H9 (cell line): Measurements from ENCODE around the gene HMGXB4. TPM values are rescaled to one million over a fixed set of nuclear protein-coding genes. Genes with fewer than 3 reads are reported as not detected.
"Not testable (repeated sequence)": the region's sequence is repeated elsewhere in the genome, so short reads cannot be mapped to it uniquely, and the experiment has no call there.

Source experiments
- DNase-seq: peaks from one replicate; pipeline ENCODE4 v3.0.0-alpha.2; 2017
- H2AFZ ChIP-seq: one replicate; pipeline ENCODE4 v1.6.1; 2013; ENCODE audit warnings: mild to moderate bottlenecking, low read length, control low read depth, moderate library complexity
- H2AK5ac ChIP-seq: 2 replicates; pipeline ENCODE4 v1.6.1; 2013; ENCODE audit warnings: low read length, control low read depth, mixed read lengths; ENCODE audit not compliant: insufficient read length
- H2BK120ac ChIP-seq: one replicate; pipeline ENCODE4 v1.6.1; 2013; ENCODE audit warnings: low read depth, mild to moderate bottlenecking, low read length, control low read depth, inconsistent platforms; ENCODE audit not compliant: poor library complexity, severe bottlenecking
- H2BK12ac ChIP-seq: 2 replicates; pipeline ENCODE4 v1.6.1; 2013; ENCODE audit warnings: low read length, control low read depth, mixed read lengths, low read depth; ENCODE audit not compliant: insufficient read length
- H2BK15ac ChIP-seq: 2 replicates; pipeline ENCODE4 v1.6.1; 2013; ENCODE audit warnings: low read depth, low read length, control low read depth
- H2BK20ac ChIP-seq: one replicate; pipeline ENCODE4 v1.6.1; 2013; ENCODE audit warnings: low read depth, mild to moderate bottlenecking, low read length, control low read depth, inconsistent platforms; ENCODE audit not compliant: poor library complexity, severe bottlenecking
- H2BK5ac ChIP-seq: 2 replicates; pipeline ENCODE4 v1.6.1; 2013; ENCODE audit warnings: low read length, control low read depth, mixed read lengths; ENCODE audit not compliant: insufficient read length
- H3K14ac ChIP-seq: 2 replicates; pipeline ENCODE4 v1.6.1; 2013; ENCODE audit warnings: low read length, control low read depth; ENCODE audit not compliant: insufficient read depth
- H3K18ac ChIP-seq: 2 replicates; pipeline ENCODE4 v1.6.1; 2013; ENCODE audit warnings: low read depth, mild to moderate bottlenecking, mixed read lengths, low read length, control low read depth; ENCODE audit not compliant: insufficient read length
- H3K23ac ChIP-seq: 2 replicates; pipeline ENCODE4 v1.6.1; 2013; ENCODE audit warnings: low read length, control low read depth, mixed read lengths, low read depth; ENCODE audit not compliant: insufficient read length
- H3K23me2 ChIP-seq: 2 replicates; pipeline ENCODE4 v1.6.1; 2013; ENCODE audit warnings: low read depth, mild to moderate bottlenecking, mixed read lengths, low read length, control low read depth; ENCODE audit not compliant: insufficient read length, poor library complexity, severe bottlenecking
- H3K27ac ChIP-seq: 2 replicates; pipeline ENCODE4 v1.5.1; 2013; ENCODE audit warnings: low read length, control low read depth, mixed read lengths, low read depth; ENCODE audit not compliant: insufficient read length
- H3K27me3 ChIP-seq: 2 replicates; pipeline ENCODE4 v1.6.1; 2013; ENCODE audit warnings: low read length, control low read depth, inconsistent platforms; ENCODE audit not compliant: insufficient read depth
- H3K4ac ChIP-seq: 2 replicates; pipeline ENCODE4 v1.6.1; 2013; ENCODE audit warnings: low read depth, mild to moderate bottlenecking, control low read depth, inconsistent platforms, low read length, moderate library complexity
- H3K4me1 ChIP-seq: 2 replicates; pipeline ENCODE4 v1.6.1; 2013; ENCODE audit warnings: low read length, control low read depth, inconsistent platforms; ENCODE audit not compliant: insufficient read depth
- H3K4me2 ChIP-seq: 2 replicates; pipeline ENCODE4 v1.6.1; 2013; ENCODE audit warnings: low read length, control low read depth, mixed read lengths; ENCODE audit not compliant: insufficient read length, insufficient read depth
- H3K56ac ChIP-seq: 2 replicates; pipeline ENCODE4 v1.6.1; 2013; ENCODE audit warnings: low read depth, mild to moderate bottlenecking, mixed read lengths, low read length, control low read depth; ENCODE audit not compliant: insufficient read length
- H3K79me1 ChIP-seq: 2 replicates; pipeline ENCODE4 v1.6.1; 2013; ENCODE audit warnings: low read depth, mild to moderate bottlenecking, moderate library complexity, low read length, control low read depth, inconsistent platforms; ENCODE audit not compliant: insufficient read depth, poor library complexity, severe bottlenecking
- H3K79me2 ChIP-seq: 2 replicates; pipeline ENCODE4 v1.6.1; 2013; ENCODE audit warnings: low read length, control low read depth, inconsistent platforms; ENCODE audit not compliant: insufficient read depth
- H3K9ac ChIP-seq: 2 replicates; pipeline ENCODE4 v1.6.1; 2013; ENCODE audit warnings: low read length, control low read depth, mixed read lengths; ENCODE audit not compliant: insufficient read length; ENCODE audit errors: extremely low read depth
- H3K9me3 ChIP-seq: one replicate; pipeline ENCODE4 v1.6.1; 2013; ENCODE audit warnings: low read depth, low read length, inconsistent platforms; ENCODE audit not compliant: control insufficient read depth
- H3T11ph ChIP-seq: one replicate; pipeline ENCODE4 v1.6.1; 2013; ENCODE audit warnings: mild to moderate bottlenecking, low read length, control low read depth, inconsistent platforms
- H4K20me1 ChIP-seq: one replicate; pipeline ENCODE4 v1.6.1; 2013; ENCODE audit not compliant: control insufficient read depth, insufficient read length, insufficient read depth
- H4K5ac ChIP-seq: 2 replicates; pipeline ENCODE4 v1.6.1; 2013; ENCODE audit warnings: low read depth, mild to moderate bottlenecking, mixed read lengths, low read length, control low read depth; ENCODE audit not compliant: insufficient read length
- H4K8ac ChIP-seq: replicated peaks from 2 replicates; pipeline ENCODE4 v1.6.1; 2013; ENCODE audit warnings: low read length, control low read depth, mixed read lengths, low read depth; ENCODE audit not compliant: insufficient read length
- H4K91ac ChIP-seq: 2 replicates; pipeline ENCODE4 v1.6.1; 2013; ENCODE audit warnings: low read depth, mild to moderate bottlenecking, moderate library complexity, mixed read lengths, low read length, control low read depth; ENCODE audit not compliant: insufficient read length
- H3K27ac Mint-ChIP-seq, 3 experiments: 2 replicates in 2 of 3; 3 replicates in 1 of 3; pipeline ENCODE4 v1.8.0; 2020 to 2021; ENCODE audit warnings: mixed read lengths in 3 of 3, mild to moderate bottlenecking in 1 of 3, moderate library complexity in 1 of 3
- H3K27me3 Mint-ChIP-seq: 2 replicates; pipeline ENCODE4 v1.8.0; 2021; ENCODE audit warnings: low read depth, mild to moderate bottlenecking, moderate library complexity, mixed read lengths
- H3K36me3 Mint-ChIP-seq, 3 experiments: 2 replicates in 2 of 3; 3 replicates in 1 of 3; pipeline ENCODE4 v1.8.0; 2020 to 2021; ENCODE audit warnings: low read depth in 3 of 3, mixed read lengths in 3 of 3; ENCODE audit not compliant: insufficient read depth in 1 of 3
- H3K4me1 Mint-ChIP-seq, 2 experiments: 2 replicates each; pipeline ENCODE4 v1.8.0; 2020; ENCODE audit warnings: mixed read lengths in 2 of 2
- H3K4me3 Mint-ChIP-seq, 2 experiments: 2 replicates in 1 of 2; 3 replicates in 1 of 2; pipeline ENCODE4 v1.8.0; 2020 to 2021; ENCODE audit warnings: mild to moderate bottlenecking in 2 of 2, mixed read lengths in 2 of 2, moderate library complexity in 1 of 2
- H3K9me3 Mint-ChIP-seq, 2 experiments: 2 replicates in 1 of 2; 3 replicates in 1 of 2; pipeline ENCODE4 v1.8.0; 2020; ENCODE audit warnings: mild to moderate bottlenecking in 2 of 2, mixed read lengths in 2 of 2, moderate library complexity in 1 of 2
- WGBS: extraction: QIAGEN DNeasy Blood & Tissue Kit; methylation state at CpG from one replicate; pipeline ENCODE4 v1.1.7; 2013; ENCODE audit warnings: missing lambda C conversion rate, low lambda C conversion rate, mixed read lengths; ENCODE audit not compliant: insufficient read length; ENCODE audit errors: extremely low coverage; 5-methylcytosine and 5-hydroxymethylcytosine counted together
- total RNA-seq: library from RNA; stranded (reverse); gene quantifications from 2 replicates; pipeline ENCODE4 v1.2.1, GENCODE V29; 2021

The HMGXB4 gene
- total RNA-seq, 1 experiment from 2014 or later = 33.5 TPM

DNA sequence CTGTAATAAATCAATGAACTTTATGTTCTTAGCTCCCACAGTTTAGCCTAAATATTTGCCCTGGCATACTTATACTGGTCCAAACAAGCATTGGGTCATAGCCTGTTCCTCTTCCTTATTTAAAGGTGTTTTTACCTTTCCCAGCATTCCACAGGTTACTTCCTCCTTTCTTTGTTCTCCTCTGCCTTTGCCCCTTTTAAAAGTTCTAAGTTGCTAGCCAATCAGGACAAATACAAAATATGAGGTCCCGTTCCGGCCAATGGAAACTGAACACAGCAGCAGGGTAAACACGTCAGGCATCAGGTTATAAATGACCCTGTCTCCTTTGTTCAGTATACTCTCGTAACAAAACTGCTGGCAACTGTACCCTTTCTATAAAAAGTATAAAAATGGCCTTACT, 12.8 kb upstream of the HMGXB4 start:
- DNase-seq, H2BK12ac ChIP-seq, H3K4me1 Mint-ChIP-seq, H3K9ac ChIP-seq, H4K5ac ChIP-seq, H3K56ac ChIP-seq, H3K79me1 ChIP-seq, H2AK5ac ChIP-seq, H3K9me3 ChIP-seq, H3K23me2 ChIP-seq, H4K8ac ChIP-seq, H3K27me3 Mint-ChIP-seq, H4K20me1 ChIP-seq, H2BK15ac ChIP-seq, H3K4me3 Mint-ChIP-seq, H3K4me1 ChIP-seq, H3K27ac ChIP-seq, H3K79me2 ChIP-seq, H3K27ac Mint-ChIP-seq, H3K4ac ChIP-seq, H3K4me2 ChIP-seq, H3K14ac ChIP-seq, H2BK20ac ChIP-seq, H3K23ac ChIP-seq, H4K91ac ChIP-seq, H3K18ac ChIP-seq, H3T11ph ChIP-seq, H2BK5ac ChIP-seq, H3K27me3 ChIP-seq, H2AFZ ChIP-seq, H2BK120ac ChIP-seq: not testable (repeated sequence)
- Mint-ChIP-seq H3K36me3 (peaks cover 0 to 10% (median 7%) of the 10 kb centered on the region in 3 experiments; a peak in 5 of 7 replicates), H3K9me3 (peaks cover 6 to 30% of the 10 kb centered on the region in 2 experiments; a peak in 4 of 5 replicates)
- WGBS = no CpG with 5 or more reads among the region's 4 CpGs
